SK-N-SH (cell line): ENCODE measurements around the gene SLC25A46. TPM values are rescaled to one million over a fixed set of nuclear protein-coding genes. Genes with fewer than 3 reads are reported as not detected.

Source experiments
- CTCF ChIA-PET: fragments of 300-600, 350-600 bp; formaldehyde crosslinking; extraction: SDS; loops from one replicate; lab custom pipeline; 2021; lab: Yijun Ruan, JAX
- POLR2A ChIA-PET: fragments of 350-600 bp; sonication (Branson Sonifier 250); formaldehyde crosslinking; extraction: SDS; loops from one replicate; lab custom pipeline; 2020; ENCODE audit warnings: antibody characterized with exemption, inconsistent platforms; lab: Yijun Ruan, JAX
- DNase-seq: peaks from one replicate; pipeline ENCODE4 v3.0.0; 2012
- H2AFZ ChIP-seq: fragments of 200-600 bp; sonication (generic); 2 replicates; pipeline ENCODE4 v1.8.1; 2016; ENCODE audit warnings: antibody characterized with exemption, mild to moderate bottlenecking, low read depth
- H3F3A ChIP-seq: fragments of 200-600 bp; sonication (generic); replicated peaks from 2 replicates; pipeline ENCODE3; 2016; ENCODE audit warnings: antibody characterized with exemption, mild to moderate bottlenecking; ENCODE audit not compliant: insufficient read depth
- H3K27ac ChIP-seq, 2 experiments: fragments of 200-500 bp in 1 of 2; fragments of 200-600 bp in 1 of 2; sonication (Bioruptor generic) in 1 of 2; sonication (generic), shearing (Covaris generic) in 1 of 2; 2 replicates each; pipeline versions ENCODE4 v1.5.1 to v1.6.1; 2014 to 2016; ENCODE audit warnings: low read depth in 2 of 2, inconsistent platforms in 1 of 2, low read length in 1 of 2, mild to moderate bottlenecking in 1 of 2, mixed read lengths in 1 of 2
- H3K27me3 ChIP-seq: fragments of 200-600 bp; sonication (generic), shearing (Covaris generic); 2 replicates; pipeline ENCODE4 v1.6.1; 2016; ENCODE audit warnings: mixed run types; ENCODE audit not compliant: insufficient read depth
- H3K36me3 ChIP-seq, 2 experiments: fragments of 200-500 bp in 1 of 2; fragments of 200-600 bp in 1 of 2; sonication (Bioruptor generic) in 1 of 2; sonication (generic) in 1 of 2; replicated peaks in 1 of 2; 2 replicates each; pipeline versions ENCODE3 to v1.5.1; 2014 to 2016; ENCODE audit warnings: low read length in 1 of 2, mild to moderate bottlenecking in 1 of 2; ENCODE audit not compliant: insufficient read depth in 2 of 2, control insufficient read depth in 1 of 2
- H3K4me1 ChIP-seq, 2 experiments: fragments of 200-500 bp in 1 of 2; fragments of 200-600 bp in 1 of 2; sonication (Bioruptor generic) in 1 of 2; sonication (generic), shearing (Covaris generic) in 1 of 2; 2 replicates each; pipeline versions ENCODE4 v1.5.1 to v1.6.1; 2014 to 2016; ENCODE audit warnings: low read depth in 1 of 2, low read length in 1 of 2, mixed run types in 1 of 2; ENCODE audit not compliant: insufficient read depth in 2 of 2, control insufficient read depth in 1 of 2
- H3K4me2 ChIP-seq: fragments of 200-600 bp; sonication (generic), shearing (Covaris generic); 2 replicates; pipeline ENCODE4 v1.6.1; 2017; ENCODE audit warnings: mixed run types
- H3K4me3 ChIP-seq, 2 experiments: fragments of 200-500 bp in 1 of 2; fragments of 200-600 bp in 1 of 2; sonication (Bioruptor generic) in 1 of 2; sonication (generic), shearing (Covaris generic) in 1 of 2; 2 replicates each; pipeline versions ENCODE4 v1.5.1 to v1.8.1; 2014 to 2016; ENCODE audit warnings: low read depth in 2 of 2, inconsistent platforms in 1 of 2, low read length in 1 of 2, mild to moderate bottlenecking in 1 of 2, mixed read lengths in 1 of 2, moderate library complexity in 1 of 2
- H3K79me2 ChIP-seq: fragments of 200-600 bp; sonication (generic); 2 replicates; pipeline ENCODE4 v1.8.1; 2017; ENCODE audit warnings: mild to moderate bottlenecking; ENCODE audit not compliant: insufficient read depth
- H3K9ac ChIP-seq: fragments of 200-600 bp; sonication (generic); 2 replicates; pipeline ENCODE4 v1.6.1; 2017; ENCODE audit warnings: mixed run types
- H3K9me2 ChIP-seq: fragments of 200-600 bp; sonication (generic); 2 replicates; pipeline ENCODE4 v1.6.1; 2017; ENCODE audit warnings: mixed run types
- H3K9me3 ChIP-seq: fragments of 200-600 bp; sonication (generic); 2 replicates; pipeline ENCODE4 v1.6.1; 2017; ENCODE audit warnings: mixed run types, mild to moderate bottlenecking, moderate library complexity
- H4K20me1 ChIP-seq: fragments of 200-600 bp; sonication (generic); 2 replicates; pipeline ENCODE4 v1.6.1; 2017; ENCODE audit warnings: mild to moderate bottlenecking, mixed run types; ENCODE audit not compliant: insufficient read depth
- ELF1 ChIP-seq: IDR thresholded peaks from 2 replicates; pipeline ENCODE4 v1.4.0; 2012
- EP300 ChIP-seq, 2 experiments: IDR thresholded peaks; 2 replicates each; pipeline versions ENCODE4 v1.4.0 to v1.6.1; 2012; ENCODE audit warnings: borderline replicate concordance in 1 of 2, low read depth in 1 of 2, low read length in 1 of 2
- FOXJ3 ChIP-seq: sonication (generic); formaldehyde crosslinking; IDR thresholded peaks from 2 replicates; pipeline ENCODE4 v1.5.1; 2020; ENCODE audit warnings: mild to moderate bottlenecking, missing genetic modification reagents
- FOXM1 ChIP-seq: IDR thresholded peaks from 2 replicates; pipeline ENCODE4 v1.4.0; 2012; ENCODE audit warnings: low read depth, mild to moderate bottlenecking
- GABPA ChIP-seq: IDR thresholded peaks from 2 replicates; pipeline ENCODE4 v1.4.0; 2012; ENCODE audit warnings: low read depth, mild to moderate bottlenecking
- MEF2A ChIP-seq: IDR thresholded peaks from 2 replicates; pipeline ENCODE4 v1.4.0; 2012; ENCODE audit warnings: low read depth, borderline replicate concordance
- NFIC ChIP-seq: IDR thresholded peaks from 2 replicates; pipeline ENCODE4 v1.4.0; 2012; ENCODE audit warnings: borderline replicate concordance
- RAD21 ChIP-seq: IDR thresholded peaks from 2 replicates; pipeline ENCODE4 v1.6.1; 2012; ENCODE audit warnings: mild to moderate bottlenecking, low read length
- RXRA ChIP-seq: IDR thresholded peaks from 2 replicates; pipeline ENCODE4 v1.4.0; 2012; ENCODE audit warnings: low read depth, mild to moderate bottlenecking, borderline replicate concordance
- SIN3A ChIP-seq: IDR thresholded peaks from 2 replicates; pipeline ENCODE4 v1.6.1; 2012; ENCODE audit warnings: low read depth, mild to moderate bottlenecking, low read length, moderate library complexity, borderline replicate concordance
- SMC3 ChIP-seq: IDR thresholded peaks from 2 replicates; pipeline ENCODE4 v1.6.1; 2012; ENCODE audit warnings: low read depth, low read length, improper control_type of control experiment
- TAF1 ChIP-seq: IDR thresholded peaks from 2 replicates; pipeline ENCODE4 v1.6.1; 2012; ENCODE audit warnings: low read depth, mild to moderate bottlenecking, low read length, moderate library complexity, borderline replicate concordance
- TCF12 ChIP-seq: IDR thresholded peaks from 2 replicates; pipeline ENCODE4 v1.4.0; 2012
- TEAD4 ChIP-seq: IDR thresholded peaks from 2 replicates; pipeline ENCODE4 v1.4.0; 2012; ENCODE audit warnings: mild to moderate bottlenecking, borderline replicate concordance; ENCODE audit not compliant: insufficient read depth
- polyA plus RNA-seq, 3 experiments: library from polyadenylated mRNA; depleted of rRNA; stranded (reverse); fragments of >200 nt; gene quantifications; 2 replicates each; pipeline ENCODE4 v1.2.3, GENCODE V29; 2012
- TF ChIP-seq, protein P1 (sequence below): fragments of 150-350 bp; IDR thresholded peaks from 2 replicates; pipeline ENCODE4 v1.6.1; 2017; ENCODE audit warnings: antibody characterized with exemption, low read length, low read depth, borderline replicate concordance
- TF ChIP-seq, protein P2 (sequence below): IDR thresholded peaks from 2 replicates; pipeline ENCODE4; 2012
- TF ChIP-seq, protein P3 (sequence below): fragments of 200-600 bp; sonication (generic); IDR thresholded peaks from 2 replicates; pipeline ENCODE4 v1.6.1; 2017; ENCODE audit warnings: antibody characterized with exemption, mild to moderate bottlenecking, moderate library complexity
- TF ChIP-seq, protein P4 (sequence below): fragments of 150-350 bp; IDR thresholded peaks from 2 replicates; pipeline ENCODE4 v1.6.1; 2016; ENCODE audit warnings: mild to moderate bottlenecking, low read depth, low read length
- TF ChIP-seq, protein P5 (sequence below): IDR thresholded peaks from 2 replicates; pipeline ENCODE4 v1.4.0; 2012; ENCODE audit warnings: low read depth, borderline replicate concordance

SLC25A46 gene
- polyA plus RNA-seq, 1 of the 3 experiments (the other 2 are of a cell fraction): 15.7 TPM

DNA sequence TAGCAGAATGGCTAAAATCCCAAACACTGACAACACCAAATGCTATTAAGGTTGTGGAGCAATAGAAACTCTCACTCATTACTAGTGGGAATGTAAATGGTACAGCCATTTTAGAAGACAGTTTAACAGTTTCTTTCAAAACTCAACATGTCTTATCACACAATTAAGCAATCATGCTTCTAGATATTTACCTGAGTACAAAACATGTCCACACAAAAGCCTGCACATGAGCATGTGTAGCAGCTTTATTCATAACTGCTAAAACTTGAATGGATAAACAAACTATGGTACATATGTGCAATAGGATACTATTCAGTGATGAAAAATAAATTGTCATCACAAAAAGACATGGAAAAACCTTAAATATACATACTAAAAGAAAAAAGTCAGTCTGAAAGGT is 31.5 kb downstream of the SLC25A46 start (continued):
- TF ChIP-seq, protein P1, sequence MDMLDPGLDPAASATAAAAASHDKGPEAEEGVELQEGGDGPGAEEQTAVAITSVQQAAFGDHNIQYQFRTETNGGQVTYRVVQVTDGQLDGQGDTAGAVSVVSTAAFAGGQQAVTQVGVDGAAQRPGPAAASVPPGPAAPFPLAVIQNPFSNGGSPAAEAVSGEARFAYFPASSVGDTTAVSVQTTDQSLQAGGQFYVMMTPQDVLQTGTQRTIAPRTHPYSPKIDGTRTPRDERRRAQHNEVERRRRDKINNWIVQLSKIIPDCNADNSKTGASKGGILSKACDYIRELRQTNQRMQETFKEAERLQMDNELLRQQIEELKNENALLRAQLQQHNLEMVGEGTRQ: no peak
- TF ChIP-seq TEAD4: no peak
- TF ChIP-seq RAD21: no peak
- TF ChIP-seq MEF2A: no peak
- no peak for TF ChIP-seq ELF1
- no peak for TF ChIP-seq TAF1
- no peak for TF ChIP-seq TCF12
- TF ChIP-seq, all 33 proteins: peak for 0

DNA sequence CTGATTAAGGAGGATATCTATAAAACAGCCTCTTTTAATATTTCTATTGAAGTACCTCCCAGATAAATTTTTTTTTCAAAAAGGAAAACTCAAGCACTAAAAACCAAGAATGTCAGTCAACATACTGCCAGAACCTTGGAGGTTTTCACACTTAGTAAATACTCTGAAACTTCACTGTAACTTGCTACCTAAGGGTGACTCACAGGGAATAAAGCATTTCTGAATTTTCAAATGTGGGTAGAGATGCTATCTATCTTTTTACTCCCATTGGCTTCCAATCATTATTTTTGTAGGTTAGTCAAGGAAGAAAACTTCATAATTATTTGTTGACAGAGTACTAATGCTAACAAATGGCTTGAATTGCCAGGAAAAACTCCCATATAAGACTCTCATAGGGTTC is 46.1 kb downstream of the SLC25A46 start:
- H3K36me3 ChIP-seq: no peaks in the 10 kb centered on the region
- POLR2A ChIA-PET: no interaction called here
- TF ChIP-seq, protein P2, sequence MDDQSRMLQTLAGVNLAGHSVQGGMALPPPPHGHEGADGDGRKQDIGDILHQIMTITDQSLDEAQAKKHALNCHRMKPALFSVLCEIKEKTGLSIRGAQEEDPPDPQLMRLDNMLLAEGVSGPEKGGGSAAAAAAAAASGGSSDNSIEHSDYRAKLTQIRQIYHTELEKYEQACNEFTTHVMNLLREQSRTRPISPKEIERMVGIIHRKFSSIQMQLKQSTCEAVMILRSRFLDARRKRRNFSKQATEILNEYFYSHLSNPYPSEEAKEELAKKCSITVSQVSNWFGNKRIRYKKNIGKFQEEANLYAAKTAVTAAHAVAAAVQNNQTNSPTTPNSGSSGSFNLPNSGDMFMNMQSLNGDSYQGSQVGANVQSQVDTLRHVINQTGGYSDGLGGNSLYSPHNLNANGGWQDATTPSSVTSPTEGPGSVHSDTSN: no peak
- TF ChIP-seq, protein P3, sequence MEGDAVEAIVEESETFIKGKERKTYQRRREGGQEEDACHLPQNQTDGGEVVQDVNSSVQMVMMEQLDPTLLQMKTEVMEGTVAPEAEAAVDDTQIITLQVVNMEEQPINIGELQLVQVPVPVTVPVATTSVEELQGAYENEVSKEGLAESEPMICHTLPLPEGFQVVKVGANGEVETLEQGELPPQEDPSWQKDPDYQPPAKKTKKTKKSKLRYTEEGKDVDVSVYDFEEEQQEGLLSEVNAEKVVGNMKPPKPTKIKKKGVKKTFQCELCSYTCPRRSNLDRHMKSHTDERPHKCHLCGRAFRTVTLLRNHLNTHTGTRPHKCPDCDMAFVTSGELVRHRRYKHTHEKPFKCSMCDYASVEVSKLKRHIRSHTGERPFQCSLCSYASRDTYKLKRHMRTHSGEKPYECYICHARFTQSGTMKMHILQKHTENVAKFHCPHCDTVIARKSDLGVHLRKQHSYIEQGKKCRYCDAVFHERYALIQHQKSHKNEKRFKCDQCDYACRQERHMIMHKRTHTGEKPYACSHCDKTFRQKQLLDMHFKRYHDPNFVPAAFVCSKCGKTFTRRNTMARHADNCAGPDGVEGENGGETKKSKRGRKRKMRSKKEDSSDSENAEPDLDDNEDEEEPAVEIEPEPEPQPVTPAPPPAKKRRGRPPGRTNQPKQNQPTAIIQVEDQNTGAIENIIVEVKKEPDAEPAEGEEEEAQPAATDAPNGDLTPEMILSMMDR: no peak
- TF ChIP-seq SIN3A (no peak), ELF1 (no peak), RXRA (no peak), FOXJ3 (CRISPR knock-in tag) (no peak), FOXM1 (no peak), TAF1 (no peak), SMC3 (no peak), EP300 (IDR thresholded peaks at IDR 0.05; ENCODE audit: borderline replicate concordance in 1 of 2, low read depth in 1 of 2, low read length in 1 of 2) (no peak), TEAD4 (no peak), NFIC (no peak), RAD21 (no peak), GABPA (no peak)
- TF ChIP-seq, protein P4, sequence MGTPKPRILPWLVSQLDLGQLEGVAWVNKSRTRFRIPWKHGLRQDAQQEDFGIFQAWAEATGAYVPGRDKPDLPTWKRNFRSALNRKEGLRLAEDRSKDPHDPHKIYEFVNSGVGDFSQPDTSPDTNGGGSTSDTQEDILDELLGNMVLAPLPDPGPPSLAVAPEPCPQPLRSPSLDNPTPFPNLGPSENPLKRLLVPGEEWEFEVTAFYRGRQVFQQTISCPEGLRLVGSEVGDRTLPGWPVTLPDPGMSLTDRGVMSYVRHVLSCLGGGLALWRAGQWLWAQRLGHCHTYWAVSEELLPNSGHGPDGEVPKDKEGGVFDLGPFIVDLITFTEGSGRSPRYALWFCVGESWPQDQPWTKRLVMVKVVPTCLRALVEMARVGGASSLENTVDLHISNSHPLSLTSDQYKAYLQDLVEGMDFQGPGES: no peak
- TF ChIP-seq, protein P5, sequence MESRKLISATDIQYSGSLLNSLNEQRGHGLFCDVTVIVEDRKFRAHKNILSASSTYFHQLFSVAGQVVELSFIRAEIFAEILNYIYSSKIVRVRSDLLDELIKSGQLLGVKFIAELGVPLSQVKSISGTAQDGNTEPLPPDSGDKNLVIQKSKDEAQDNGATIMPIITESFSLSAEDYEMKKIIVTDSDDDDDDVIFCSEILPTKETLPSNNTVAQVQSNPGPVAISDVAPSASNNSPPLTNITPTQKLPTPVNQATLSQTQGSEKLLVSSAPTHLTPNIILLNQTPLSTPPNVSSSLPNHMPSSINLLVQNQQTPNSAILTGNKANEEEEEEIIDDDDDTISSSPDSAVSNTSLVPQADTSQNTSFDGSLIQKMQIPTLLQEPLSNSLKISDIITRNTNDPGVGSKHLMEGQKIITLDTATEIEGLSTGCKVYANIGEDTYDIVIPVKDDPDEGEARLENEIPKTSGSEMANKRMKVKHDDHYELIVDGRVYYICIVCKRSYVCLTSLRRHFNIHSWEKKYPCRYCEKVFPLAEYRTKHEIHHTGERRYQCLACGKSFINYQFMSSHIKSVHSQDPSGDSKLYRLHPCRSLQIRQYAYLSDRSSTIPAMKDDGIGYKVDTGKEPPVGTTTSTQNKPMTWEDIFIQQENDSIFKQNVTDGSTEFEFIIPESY: no peak
- TF ChIP-seq, protein P1: no peak
- TF ChIP-seq, all 33 proteins: peak for 0
- Histone ChIP-seq H3K9me3 (no peaks in the 10 kb centered on the region), H3F3A (peaks cover 3% of the 10 kb centered on the region), H3K79me2 (no peaks in the 10 kb centered on the region), H3K9me2 (no peaks in the 10 kb centered on the region), H3K4me1 (no peaks in the 10 kb centered on the region), H3K4me2 (no peak overlapping the region), H3K4me3 (no peak overlapping the region), H3K9ac (no peak overlapping the region), H4K20me1 (no peaks in the 10 kb centered on the region), H3K27ac (no peak overlapping the region), H3K27me3 (no peaks in the 10 kb centered on the region), H2AFZ (no peak overlapping the region)
- DNase-seq: no peak
- CTCF ChIA-PET: no interaction called here
